OCI-LY1 (cell line): ENCODE data around the gene F7.

ENCODE experiments used
- EZH2 ChIP-seq: fragments of 200-600 bp; sonication (generic), shearing (Covaris generic); IDR thresholded peaks from 2 replicates; pipeline ENCODE4 v1.8.0; 2017; ENCODE audit warnings: borderline replicate concordance, mixed run types, mild to moderate bottlenecking, antibody characterized with exemption, low read length, moderate library complexity, mixed read lengths
- TF ChIP-seq, protein P1 (sequence below): fragments of 200-600 bp; sonication (generic), shearing (Covaris generic); IDR thresholded peaks from 2 replicates; pipeline ENCODE4 v1.5.1; 2017; ENCODE audit warnings: mild to moderate bottlenecking, antibody characterized with exemption, low read length, moderate library complexity, mixed read lengths

DNA sequence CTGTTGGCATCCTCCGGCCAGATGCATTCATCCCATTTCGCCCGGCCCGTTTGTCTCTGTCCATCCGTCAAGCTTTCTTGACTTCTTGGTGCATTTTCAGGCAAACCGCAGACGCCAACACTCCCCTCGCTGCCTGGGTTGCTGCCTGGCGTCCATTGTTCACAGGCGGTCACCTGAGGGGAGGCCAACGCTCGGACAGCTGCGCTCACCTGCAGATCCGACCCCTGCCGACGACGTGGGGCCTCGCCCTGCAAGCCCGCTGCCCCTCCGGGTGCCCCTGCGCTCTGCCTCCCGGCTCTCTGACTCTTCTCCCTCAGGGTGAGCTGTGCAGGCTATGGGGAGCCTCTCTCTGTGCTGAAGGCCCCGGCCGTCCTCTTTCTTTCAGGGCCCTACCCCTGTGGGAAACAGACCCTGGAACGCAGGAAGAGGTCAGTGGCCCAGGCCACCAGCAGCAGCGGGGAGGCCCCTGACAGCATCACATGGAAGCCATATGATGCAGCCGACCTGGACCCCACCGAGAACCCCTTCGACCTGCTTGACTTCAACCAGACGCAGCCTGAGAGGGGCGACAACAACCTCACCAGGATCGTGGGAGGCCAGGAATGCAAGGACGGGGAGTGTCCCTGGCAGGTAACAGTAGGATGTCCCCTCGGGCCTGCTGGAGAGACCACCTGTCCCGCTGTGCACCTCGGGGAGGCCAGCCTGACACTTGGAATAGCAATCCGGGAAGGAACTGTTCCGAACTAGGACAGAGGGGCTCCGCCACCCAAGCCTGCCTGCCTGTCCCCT is 38.1 kb downstream of the F7 start:
- TF ChIP-seq, protein P1, sequence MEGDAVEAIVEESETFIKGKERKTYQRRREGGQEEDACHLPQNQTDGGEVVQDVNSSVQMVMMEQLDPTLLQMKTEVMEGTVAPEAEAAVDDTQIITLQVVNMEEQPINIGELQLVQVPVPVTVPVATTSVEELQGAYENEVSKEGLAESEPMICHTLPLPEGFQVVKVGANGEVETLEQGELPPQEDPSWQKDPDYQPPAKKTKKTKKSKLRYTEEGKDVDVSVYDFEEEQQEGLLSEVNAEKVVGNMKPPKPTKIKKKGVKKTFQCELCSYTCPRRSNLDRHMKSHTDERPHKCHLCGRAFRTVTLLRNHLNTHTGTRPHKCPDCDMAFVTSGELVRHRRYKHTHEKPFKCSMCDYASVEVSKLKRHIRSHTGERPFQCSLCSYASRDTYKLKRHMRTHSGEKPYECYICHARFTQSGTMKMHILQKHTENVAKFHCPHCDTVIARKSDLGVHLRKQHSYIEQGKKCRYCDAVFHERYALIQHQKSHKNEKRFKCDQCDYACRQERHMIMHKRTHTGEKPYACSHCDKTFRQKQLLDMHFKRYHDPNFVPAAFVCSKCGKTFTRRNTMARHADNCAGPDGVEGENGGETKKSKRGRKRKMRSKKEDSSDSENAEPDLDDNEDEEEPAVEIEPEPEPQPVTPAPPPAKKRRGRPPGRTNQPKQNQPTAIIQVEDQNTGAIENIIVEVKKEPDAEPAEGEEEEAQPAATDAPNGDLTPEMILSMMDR = no peak
- no peak for TF ChIP-seq EZH2
